Measurements from ENCODE around the gene ZEB2.

DNA sequence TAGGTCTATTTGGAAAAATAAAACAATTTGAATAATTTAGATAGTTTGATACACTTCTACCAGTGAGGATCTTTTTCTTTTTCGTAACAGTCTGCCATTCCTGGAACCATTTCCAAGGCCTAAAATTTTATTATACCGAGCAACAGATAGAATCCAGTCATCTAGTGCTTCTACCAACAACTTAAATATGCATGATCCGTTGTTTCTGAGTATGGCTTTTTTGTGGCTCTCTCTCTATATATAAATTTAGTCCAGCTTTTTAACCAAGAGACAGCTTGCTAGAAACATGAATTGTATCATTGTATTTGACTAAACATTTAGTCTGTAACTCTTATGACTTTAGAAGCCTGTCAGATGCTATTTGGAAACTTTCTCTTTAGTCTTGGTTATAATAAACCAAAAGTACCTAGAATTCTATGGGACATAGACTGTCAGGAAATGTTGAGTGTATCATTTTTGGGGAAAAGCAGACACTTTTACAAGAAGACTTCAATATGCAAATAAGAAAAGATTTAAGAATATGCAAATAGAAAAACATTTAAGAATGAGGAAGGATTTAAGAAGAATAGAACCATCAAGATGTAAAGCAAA, 161.4 kb downstream of the ZEB2 start:
- TF ChIP-seq EZH2 (IDR thresholded peaks at IDR 0.05) (no peak), CTCF (IDR thresholded peaks at IDR 0.05) (no peak), EZH2phosphoT487 (IDR thresholded peaks at IDR 0.05) (no peak)
